GM11168 (cell line): ENCODE measurements around the gene KCNH5.
"Not testable (repeated sequence)": the region's sequence is repeated elsewhere in the genome, so short reads cannot be mapped to it uniquely, and the experiment has no call there.

ENCODE experiments used
- in situ Hi-C: fragments of 300-500 bp; cut with MboI; formaldehyde crosslinking; loops from one replicate; pipeline ENCODE4 v1.12.0; 2022; ENCODE audit warnings: low sequenced_read_pairs; ENCODE audit not compliant: unreplicated experiment

KCNH5 gene

DNA sequence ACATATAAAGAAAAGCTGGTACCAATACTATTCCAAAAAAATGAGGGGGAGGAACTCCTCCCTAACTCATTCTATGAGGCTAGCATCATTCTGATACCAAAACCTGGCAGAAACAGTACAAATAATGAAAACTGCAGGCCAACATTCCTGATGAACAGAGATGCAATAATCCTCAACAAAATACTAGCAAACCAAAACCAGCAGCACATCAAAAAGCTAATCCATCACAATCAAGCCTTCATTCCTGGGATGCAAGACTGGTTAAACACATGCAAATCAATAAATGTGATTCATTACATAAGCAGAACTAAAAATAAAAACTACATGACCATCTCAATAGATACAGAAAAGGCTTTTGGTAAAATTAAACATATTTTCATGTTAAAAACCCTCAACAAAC is 281.3 kb downstream of the KCNH5 start:
- in situ Hi-C loops = no loop called here

DNA sequence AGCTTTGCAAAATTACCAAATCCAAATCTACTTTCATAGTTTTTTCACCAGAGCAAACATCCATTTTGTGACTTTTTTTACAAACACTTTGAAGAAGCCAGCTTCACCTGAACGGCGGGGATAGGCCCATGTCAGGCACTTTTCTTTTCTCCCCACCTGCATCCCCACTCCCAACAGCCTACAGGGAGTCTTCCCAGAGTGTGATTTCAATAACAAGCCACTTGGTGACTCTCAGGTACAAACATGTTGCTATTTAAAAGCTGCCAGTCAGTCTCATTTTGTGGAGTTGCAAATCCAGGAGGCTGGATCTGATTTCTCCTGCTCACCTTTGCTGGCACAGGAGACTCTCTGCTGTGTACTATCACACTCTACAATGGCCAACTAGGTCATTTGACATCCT is 285.5 kb downstream of the KCNH5 start:
- in situ Hi-C loops = no loop called here

DNA sequence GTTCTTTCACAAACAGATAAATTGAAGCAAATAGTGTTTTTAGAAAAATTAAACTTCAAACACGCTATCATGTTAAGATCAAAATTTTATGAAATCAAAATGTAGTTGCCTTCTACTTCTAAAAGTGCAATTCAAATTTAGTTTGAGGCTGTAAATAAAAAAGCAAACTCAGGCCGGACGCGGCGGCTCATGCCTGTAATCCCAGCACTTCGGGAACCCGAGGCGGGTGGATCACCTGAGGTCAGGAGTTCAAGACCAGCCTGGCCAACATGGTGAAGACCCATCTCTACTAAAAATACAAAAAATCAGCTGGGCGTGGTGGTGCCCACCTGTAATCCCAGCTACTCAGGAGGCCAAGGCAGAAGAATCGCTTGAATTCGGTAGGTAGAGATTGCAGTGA is 298.4 kb downstream of the KCNH5 start:
- in situ Hi-C loops = not testable (repeated sequence)

DNA sequence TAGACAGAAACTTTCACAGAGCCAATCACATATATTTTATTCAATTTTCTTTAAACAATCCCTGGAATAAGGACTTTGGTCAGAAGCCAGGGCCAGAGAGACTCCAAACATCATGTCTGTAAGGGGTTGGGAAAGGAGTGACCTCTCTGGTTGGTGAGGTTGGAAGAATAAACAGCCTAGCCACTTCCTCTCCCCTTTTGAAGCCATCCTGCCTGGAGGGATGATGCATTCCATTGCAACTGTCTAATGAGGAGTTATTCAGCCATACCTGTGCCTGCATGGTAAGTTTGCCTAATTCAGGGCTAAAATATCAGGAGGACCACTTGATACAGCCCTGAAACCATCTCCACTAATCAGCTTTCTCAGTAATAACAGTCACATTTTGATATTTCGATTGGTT is 299.8 kb downstream of the KCNH5 start:
- in situ Hi-C loops = no loop called here

DNA sequence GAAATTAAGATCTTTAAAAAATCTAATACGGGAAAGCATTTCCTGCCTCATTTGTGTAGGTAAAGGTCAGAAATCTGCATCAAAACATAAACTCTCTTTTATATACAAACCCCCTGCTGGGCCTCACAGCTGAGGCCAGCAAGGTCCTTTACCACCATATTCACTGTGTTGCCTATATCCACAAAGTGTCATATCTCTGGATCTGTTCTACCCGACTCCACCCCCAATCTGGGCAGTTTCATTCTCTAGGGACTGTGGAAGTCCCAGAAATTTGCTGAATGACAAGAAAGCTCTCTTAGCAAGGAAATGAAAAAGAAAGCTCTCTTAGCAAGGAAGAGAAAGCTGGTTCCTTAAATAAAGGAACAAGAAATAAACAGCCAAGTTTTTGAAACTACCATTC is 301.7 kb downstream of the KCNH5 start:
- in situ Hi-C loops = no loop called here

DNA sequence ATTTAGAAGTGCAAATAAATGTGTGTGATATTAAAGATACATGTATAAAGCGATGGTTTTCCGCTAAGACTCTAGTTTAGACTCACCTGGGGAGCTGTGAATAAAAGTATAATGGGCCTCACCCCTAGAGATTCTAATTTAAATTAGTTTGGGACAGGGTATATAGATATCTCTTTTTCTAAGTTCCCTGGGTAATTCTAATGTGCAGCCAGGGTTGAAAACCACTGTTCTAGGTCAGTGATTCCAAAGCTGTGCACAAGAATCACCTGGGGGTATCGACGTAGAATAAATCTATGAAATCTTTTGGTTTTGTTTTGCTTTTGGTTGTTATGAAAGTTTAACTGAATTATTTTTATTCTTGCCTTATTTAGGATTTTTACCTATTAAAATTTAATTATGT is 302.1 kb downstream of the KCNH5 start:
- in situ Hi-C loops = no loop called here

DNA sequence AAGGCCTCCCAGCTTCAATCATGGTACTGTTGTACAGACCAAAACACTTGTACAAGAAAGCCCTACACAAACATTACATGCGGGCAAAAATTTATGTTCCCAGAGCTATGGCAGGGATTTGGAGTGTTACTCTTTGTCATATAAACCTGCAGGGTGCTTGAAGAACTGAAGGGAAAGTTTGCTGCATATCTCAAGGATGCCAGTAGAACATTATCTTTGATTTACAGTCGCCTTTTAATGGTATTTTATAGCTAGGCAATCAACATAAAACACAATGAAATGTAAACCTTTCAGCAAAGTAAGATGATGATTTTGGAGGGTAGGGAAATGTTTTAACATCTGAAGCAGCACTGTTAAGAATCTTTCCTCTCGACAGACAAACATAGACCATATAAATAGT is 305.6 kb downstream of the KCNH5 start:
- in situ Hi-C loops = no loop called here

DNA sequence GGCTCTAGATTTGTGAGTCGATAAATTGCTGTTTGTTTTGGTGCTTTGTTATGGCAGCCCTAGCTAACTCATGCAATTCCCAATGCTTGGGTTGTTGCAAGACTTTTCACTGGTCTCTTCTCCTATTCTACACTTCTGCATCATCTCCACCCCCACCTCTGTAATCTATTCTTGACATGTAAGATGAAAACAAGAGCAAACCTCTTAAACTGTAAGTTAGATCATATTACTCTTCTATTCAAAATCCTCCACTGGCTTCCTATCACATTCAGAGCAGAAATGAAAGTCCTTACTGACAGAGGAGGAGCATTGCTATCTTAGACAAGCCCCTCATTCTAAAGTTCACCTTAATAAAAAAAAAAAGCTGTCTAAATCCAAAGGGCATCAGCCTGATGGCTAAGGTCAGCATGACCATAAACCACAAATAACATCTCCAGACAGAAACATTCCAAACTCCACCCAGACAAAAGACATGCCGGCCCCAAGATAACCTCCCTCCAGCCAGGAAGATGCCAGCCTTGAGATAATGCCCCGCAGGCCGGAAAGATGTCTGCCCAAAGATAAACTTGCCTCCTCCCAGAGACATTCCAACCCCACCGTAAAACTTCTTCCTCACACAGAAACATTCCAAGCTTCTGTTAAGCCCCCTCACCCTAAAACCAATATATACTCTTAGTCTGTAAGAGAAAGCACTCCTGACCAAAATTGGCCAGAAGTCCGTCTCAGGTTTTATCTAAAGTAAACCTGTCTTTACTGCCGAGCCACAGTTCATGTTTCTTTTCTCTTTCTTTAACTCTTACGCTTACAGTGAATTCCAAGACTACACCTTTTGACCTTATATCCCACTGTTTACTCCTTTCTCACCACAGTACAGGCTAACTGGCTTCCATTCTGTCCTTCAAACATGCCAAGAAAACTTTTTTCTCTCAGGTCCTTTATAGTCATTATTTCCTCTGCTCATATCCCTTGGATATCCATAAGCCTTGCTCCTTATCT is 308.9 kb downstream of the KCNH5 start:
- in situ Hi-C loops = no loop called here

DNA sequence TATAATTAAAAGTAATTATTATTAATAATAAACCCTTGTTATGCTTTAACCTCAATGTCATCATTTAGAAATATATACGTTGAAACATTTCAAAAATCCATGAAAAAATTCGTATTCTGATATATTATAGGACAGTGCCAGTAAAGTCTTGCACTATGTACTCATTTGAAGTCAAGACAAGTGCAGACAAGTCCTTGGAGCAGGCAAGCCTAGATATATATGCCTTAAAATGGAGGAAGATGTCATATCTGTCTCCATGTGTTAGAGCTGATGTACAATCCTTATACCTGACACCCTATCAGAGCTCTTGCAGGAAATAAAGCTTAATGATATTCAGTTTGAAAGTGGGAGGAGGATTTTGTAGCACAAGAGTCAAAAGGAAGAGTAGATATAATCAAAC is 310.4 kb downstream of the KCNH5 start:
- in situ Hi-C loops = no loop called here

DNA sequence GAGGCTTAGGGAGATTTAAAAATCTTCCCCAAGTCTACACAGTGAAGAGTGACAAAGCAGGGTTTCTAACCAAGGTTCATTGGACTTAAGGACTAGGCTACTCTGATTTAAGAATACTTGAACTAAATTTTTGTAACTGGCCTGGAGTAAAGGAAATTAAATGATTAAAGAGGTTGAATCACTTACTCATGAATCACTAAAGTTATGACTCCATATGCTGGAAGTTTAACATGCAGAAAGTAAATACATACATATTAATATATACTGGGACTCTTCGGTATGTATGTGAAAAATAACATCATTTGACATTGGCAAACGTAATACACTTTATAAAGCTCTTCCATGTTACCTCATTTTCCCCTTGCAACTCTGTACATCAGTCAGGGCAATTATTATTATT is 322.9 kb downstream of the KCNH5 start:
- in situ Hi-C loops = no loop called here

DNA sequence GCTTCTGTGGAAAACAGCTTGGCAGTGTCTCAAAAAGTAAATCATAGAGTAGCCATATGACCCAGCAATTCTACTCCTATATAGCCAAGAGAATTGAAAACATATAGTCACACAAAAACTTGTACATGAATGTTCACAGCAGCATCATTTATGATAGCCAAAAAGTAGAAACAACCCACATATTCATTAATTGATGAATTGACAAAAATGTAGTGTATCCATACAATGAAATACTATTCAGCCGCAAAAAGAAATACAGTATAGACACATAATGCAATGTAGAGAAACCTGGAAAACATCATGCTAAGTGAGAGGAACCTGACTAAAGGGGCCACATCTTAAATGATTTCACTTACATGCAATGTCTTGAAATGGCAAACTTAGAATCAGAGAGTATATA is 326.6 kb downstream of the KCNH5 start:
- in situ Hi-C loops = no loop called here

DNA sequence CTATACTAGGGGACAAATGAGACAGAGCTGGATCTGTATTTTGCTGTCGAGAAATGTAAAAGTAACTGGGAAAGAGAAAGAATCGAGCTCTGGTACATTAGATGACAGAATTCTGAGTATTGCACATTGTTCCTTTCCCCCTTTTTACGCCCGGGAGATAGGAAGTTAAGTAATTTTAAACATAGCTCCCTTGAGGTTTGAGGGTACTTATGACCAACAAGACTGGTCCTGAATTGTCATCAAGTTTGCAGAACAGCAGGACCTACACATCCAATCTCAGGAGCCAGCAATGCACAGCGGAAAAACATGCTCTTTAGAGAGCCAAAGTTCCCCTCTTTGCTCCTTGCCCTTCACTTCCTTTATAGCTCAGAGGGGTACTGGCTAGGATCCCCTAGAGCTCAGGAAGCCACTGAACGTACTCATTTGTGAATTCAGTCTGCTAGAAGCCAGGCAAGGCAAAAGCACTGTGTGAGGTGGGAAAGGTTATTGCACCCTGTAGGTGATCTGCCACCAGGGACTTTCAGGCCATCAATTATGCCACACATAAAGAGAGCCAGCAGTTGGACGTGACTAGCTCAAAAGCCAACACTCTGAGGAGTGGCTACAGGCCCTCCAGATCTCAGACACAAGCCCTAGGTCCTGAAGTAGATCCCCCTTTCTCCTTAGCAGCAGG is 333.8 kb downstream of the KCNH5 start:
- in situ Hi-C loops = no loop called here

DNA sequence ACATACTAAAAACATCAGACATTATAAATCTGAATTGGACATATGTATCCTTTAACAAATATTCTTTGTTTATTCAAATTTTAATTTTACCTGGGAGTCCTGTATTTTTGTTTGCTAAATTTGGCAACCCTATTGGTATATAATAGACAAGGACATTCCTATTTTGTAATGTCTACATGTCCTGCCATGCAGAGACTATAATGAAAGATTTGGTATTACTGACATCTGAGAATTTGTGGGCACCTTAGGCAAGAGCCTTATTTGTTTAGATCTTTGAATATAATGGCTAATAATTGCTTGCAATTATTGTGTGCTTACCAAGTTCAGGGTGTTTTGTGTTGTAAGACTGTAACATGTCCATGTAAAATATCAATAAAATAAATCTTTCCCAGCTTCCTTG is 334.4 kb downstream of the KCNH5 start:
- in situ Hi-C loops = no loop called here

DNA sequence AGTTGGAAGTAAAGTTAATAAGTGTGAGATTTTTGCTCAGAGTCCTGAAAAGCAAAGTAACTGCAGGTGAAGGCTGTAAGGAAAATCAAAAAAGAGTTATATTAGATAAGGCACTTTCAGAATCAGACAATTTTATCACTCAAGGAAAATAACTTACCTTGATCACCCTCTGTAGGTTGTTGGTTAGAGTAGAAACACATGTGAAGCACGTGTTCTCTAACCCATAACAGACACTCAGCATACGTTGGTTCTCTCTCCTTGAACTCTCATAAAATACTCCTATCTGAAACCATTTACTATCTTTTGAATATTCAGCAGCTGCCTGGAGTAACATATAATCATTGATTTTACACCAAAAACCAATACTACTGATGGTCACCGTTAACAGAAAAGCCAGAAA is 335.5 kb downstream of the KCNH5 start:
- in situ Hi-C loops = no loop called here

DNA sequence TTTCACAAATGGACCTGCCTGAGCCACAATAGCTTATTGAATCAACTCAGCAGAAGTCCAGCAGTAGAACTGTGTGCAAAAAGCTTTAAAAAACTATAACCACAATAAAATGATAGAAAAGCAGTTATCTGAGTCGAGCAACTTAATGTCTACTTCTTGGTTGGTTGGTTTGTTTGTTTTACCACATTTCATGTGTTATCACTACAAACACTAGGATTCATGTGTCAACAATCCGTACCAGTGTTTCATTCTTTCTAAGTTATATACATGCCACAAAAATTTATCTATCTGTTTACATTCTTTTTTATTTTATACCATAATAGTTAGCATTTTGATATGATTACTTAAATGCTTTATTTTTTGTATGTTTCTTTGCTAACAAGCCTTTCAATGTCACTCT is 339.0 kb downstream of the KCNH5 start:
- in situ Hi-C loops = no loop called here

DNA sequence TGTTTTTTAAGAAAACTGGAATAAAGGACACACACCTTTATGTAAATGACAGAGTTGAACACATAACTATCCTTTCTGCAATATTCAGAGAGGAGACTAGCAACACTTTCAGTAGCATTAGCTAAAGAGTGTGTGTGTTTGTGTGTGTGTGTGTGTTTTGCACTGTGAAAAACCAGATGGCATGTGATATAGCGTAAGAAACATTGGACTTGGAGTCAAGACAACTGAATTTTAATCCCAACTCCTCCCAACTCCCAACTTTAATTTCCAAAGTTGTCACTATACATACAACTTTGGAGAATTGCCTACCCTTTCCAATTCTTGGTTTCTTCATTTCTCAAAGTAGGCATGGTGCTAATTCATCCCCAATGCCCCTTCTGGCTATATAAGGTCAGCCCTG is 347.8 kb downstream of the KCNH5 start:
- in situ Hi-C loops = no loop called here

DNA sequence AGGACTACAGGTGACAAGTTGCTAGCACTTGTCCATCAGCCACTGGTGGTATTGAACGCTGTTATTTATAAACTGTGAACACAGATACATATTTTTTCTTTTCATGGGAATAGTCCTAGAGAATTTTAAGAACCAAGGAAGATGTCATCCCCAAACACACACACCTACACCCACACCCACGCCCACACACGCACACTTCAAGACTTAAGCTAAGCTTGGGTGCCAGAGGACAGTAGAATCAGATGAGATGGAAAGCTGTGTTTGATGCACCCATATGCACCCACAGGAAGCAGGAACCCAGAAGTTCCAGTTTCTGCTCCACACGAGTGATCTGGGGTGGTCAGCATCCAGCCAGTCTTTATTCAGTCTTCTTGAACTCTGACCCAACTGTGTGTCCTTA is 348.3 kb downstream of the KCNH5 start:
- in situ Hi-C loops = no loop called here

DNA sequence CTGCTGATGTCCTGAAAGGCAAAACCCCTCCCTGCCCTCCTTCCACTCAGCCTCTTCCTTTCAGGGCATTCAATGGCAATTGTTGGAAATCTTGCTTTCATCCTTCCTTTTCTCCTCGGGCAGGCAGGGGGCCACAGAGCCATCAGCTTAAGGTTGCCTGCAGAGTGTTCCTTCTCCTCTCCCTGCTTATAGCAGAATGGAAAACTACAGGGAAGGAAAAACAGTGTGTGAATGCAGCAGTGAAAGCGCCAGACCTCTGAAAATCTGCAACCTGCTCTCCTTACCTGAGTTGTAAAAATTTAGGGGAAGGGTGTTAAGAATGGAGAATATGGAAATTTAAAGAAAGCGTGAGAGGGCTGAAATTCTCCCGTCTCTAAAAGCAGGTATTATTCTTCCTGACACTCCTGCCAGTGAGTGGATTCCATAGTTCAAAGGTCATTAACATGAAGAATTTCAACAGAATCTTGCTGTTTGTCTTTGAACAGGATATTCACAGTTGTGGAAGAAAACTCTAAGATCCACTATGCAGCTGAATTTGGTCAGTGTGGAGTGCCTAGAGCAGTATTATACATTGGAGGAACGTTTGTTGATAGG is 348.8 kb downstream of the KCNH5 start:
- in situ Hi-C loops = no loop called here

DNA sequence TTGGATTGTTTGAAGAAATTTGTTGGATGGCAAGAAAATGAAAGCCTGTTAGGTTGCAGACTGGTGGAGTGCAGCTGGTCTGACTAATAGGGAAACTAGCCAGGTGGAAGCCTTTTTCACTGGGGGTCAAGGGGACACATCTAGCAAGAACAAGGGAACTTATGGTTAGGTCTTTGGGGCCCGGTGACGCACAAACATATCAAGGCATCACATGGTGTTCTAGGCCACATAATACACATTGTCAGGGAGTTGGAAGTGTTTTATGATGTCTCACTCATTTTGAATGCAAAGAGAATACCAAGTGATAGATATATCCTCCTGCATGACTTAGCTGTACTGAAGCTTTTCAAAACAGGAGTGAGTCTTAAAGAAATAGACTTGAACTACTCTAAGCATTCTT is 351.2 kb downstream of the KCNH5 start:
- in situ Hi-C loops = no loop called here

DNA sequence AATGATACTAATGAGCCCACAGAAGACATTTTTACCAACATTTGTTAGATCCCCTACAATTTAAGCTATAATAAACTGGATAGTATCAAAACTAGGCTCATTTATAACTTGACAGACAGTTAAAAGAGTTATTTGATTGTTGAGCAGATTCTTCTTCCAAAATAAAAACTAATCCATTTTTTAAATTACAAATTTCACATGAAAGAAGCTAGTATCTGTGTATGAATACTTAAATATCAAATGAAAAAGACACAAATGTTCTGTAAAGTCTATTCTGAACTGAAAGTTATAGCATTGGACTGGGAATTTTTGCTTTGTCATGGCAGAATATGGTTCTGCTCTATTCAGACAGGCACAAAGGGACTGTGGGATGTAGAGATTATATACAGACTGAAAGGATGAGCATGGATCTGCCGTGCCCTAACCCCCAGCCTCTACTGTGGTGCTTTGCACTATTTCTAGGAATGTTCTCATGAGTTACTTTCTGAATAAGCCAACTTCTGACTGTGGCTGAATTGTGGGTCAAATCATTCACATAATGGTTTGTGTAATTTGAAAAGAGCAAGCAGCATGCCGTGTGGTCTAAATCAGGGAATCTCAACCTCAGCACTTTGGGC is 352.7 kb downstream of the KCNH5 start:
- in situ Hi-C loops = no loop called here
